Central memory CD4-positive, alpha-beta T cell (primary cell): ENCODE results near the gene OXA1L.
"Not testable (repeated sequence)": the region's sequence is repeated elsewhere in the genome, so short reads cannot be mapped to it uniquely, and the experiment has no call there.

Experiments used
- DNase-seq: peaks from one replicate; pipeline ENCODE4 v3.0.0; 2022

OXA1L gene

DNA sequence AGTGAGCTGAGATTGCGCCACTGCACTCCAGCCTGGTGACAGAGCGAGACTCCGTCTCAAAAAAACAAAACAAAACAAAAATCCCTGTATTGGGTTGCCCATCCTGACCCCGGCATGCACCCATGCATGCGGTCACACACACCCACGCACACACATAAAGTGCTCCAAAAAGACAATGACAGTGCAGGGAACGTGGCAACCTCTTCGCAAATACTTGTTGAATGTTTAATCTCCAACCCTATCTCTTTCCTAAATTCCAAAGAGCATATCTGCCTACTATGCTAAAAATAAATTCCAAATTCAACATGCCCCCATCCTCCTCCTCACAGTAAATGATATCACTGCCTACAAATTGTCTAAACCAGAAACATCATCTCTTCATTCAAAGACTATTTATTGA, 35.2 kb downstream of the OXA1L start:
- DNase-seq = no peak

DNA sequence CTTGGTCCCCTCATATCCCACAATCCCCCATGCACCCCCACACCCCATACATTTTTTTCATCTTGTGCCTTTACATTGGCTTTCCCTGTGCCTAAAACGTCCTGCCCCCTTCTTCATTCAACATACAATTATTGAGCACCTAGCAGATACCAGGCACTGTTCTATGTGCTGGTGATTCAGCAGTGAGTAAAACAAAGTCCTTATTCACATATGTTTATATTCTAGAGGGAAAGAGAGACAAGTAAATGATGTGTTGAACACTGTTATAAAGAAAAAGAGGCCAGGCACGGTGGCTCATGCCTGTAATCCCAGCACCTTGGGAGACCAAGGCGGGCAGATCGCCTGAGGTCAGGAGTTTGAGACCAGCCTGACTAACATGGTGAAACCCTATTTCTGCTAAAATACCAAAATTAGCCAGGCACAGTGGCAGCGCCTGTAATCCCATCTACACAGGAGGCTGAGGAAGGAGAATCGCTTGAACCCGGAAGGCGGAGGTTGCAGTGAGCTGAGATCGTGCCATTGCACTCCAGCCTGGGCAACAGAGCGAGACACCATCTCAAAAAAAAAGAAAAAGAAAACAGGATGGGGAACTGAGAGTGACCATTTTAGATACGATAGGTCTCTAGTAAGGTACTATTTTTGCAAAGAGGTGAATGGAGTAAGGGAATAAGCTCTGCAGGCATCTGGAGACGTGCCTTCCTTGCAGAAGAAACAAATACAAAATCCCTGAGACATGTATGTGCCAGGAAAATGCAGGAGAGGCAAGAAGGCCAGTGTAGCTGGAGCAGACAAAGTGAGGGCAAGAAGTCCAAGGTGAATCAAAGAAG, 36.6 kb downstream of the OXA1L start:
- DNase-seq = no peak

- no peak for DNase-seq
These were observed 37.1 kb downstream of the OXA1L start for GRCh38 chr14:22803687-22803974.

DNA sequence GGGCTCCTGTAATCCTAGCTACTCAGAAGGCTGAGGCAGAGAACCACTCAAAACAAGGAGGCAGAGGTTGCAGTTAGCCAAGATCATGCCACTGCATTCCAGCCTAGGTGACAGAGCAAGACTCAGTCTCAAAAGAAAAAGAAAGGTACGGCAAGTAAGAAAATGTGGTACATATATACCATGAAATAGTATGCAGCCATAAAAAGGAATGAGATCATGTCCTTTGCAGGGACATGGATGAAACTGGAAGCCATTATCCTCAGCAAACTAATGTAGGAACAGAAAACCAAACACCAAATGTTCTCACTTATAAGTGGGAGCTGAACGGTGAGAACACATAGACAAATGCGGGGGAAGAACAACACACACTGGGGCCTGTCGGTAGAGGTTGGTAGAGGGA, 38.7 kb downstream of the OXA1L start:
- DNase-seq = not testable (repeated sequence)

DNA sequence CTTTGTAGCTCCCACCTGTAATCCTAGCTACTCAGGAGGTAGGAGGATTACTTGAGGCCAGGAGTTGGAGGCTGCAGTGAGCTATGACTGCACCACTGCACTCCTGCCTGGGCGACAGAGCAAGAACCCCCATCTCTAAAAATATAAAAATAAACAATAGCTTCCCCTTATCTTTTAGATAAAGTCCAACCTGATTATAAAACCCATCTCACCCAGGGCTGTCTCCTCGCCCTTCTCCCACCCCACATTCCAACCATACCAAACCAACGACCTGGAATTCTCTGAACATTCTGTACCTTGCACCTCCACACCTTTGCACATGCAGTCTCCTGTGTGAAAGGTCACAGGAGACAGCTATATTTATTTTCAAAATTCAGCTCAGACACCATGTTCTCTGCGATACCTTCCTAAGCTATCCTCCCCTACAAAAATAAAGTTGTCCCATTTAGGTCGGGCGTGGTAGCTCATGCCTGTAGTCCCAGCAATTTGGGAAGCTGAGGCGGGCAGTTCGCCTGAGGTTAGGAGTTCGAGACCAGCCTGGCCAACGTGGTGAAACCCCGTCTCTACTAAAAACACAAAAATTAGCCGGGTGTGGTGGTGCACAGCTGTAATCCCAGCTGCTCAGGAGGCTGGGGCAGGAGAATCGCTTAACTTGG, 41.1 kb downstream of the OXA1L start:
- DNase-seq = no peak

DNA sequence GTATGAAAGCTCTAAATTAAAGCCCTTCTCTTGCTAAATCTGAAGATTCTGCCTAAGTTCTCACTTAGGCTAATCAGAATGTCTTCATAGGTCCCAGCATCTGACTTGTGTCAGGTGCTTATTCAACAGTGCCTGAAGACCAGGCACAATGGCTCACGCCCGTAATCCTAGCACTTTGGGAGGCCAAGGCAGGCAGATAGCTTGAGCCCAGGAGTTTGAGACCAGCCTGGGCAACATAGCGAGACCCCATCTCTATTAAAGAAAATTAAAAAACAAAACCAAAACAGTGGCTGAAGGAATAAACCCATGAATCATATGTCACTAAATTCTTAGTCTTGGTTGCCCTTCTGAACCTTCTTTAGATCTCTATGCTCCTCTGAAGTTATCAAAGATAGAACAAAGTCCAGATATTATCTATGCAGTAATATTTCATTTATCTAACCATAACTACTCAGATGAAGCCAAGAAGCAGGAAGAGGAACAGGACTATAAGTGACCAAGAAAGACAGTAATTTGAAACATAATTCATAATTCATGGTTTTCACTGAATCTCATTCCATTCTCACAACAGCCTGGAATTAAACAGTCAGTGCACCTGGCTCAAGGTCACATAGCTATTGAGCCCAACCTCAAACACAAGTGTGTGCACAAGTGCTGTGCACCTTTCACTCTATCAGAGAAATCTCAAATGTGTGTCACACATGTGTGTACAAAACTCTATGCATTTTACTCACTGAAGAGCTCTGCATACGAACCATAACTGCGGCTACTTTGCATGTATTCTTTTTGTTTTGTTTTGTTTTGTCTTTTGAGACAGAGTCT, 42.1 kb downstream of the OXA1L start:
- no peak for DNase-seq

DNA sequence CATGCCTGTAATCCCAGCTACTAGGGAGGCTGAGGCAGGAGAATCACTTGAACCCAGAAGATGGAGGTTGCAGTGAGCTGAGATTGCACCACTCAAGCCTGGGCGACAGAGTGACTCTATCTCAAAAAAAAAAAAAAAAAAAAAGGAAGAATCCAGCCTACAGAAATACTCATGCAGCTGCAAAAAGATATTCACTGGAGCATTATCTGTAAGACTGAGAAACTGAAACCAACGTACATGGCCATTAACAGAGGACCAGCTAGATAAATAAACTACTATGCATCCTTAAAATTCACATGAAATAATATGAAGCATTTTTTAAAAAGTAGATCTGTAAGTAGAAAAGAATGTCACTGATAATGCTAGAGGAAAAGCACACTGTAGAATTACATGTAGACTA, 45.2 kb downstream of the OXA1L start:
- no peak for DNase-seq

DNA sequence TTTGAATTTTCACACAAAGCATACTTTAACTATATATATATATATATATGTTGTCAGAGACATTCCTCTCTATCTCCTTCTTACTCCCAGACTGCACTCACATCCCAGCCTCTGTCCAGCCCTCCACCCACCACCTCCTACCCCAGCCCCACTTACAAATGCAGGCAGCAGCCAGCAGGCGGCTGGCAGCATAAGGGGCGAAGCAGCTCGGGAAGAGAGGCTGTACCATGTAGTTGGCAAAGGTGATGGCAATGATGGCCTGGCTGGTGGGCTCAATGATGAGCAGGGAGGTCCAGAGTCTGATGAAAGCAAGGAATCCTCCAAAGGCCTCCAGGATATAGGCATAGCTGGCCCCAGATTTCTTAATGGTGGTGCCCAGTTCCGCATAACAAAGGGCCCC, 46.3 kb downstream of the OXA1L start:
- DNase-seq = no peak

- DNase-seq = no peak
These were observed 46.7 kb downstream of the OXA1L start for GRCh38 chr14:22813145-22813544.

DNA sequence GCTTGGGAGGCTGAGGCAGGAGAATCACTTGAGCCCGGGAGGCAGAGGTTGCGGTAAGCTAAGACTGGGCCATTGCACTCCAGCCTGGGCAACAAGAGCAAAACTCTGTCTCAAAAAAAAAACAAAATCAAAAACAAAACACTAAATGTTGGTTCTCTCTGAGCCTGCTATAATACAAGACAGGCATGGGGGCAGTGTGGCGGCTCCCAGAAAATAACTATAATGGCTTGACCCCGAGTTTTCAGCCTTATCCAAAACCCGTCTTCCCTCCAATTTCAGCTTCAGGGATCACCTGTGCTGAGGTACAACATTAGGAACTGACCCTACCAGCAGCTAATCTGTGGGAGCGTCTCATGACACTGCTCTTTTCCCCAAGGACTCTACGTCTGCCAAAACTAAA, 47.9 kb downstream of the OXA1L start:
- DNase-seq = no peak

GRCh38 chr14:22814941-22815713, 48.6 kb downstream of the OXA1L start, which contains the start of gene SLC7A7:
TSS of gene SLC7A7 (minus strand) at chr14:22815435. CDS start at chr14:22813398, 2,037 bp downstream.
- no peak for DNase-seq

GRCh38 chr14:22819151-22819988, 52.9 kb downstream of the OXA1L start:
- DNase-seq = no peak

DNA sequence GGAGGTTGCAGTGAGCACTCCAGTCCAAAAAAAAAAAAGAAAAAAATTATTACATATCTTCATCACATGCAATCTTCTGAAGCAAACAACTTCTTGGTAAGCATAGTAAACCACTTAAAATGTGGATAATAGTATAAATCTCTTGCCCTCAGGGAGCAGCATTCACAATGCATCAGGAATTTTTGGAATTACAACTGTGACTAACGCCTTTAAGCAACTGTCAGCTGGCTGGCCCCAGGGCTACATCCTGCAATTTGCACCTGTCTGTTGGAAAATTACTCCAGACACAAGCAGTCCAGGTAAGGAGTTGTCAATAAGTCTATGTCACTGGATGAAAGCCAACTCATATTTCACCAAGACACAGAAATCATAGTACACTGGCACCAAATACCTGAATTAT, 54.2 kb downstream of the OXA1L start:
- no peak for DNase-seq

GRCh38 chr14:22821193-22822015, 54.9 kb downstream of the OXA1L start:
- DNase-seq = no peak

- DNase-seq = no peak
These were observed 55.6 kb downstream of the OXA1L start for GRCh38 chr14:22822016-22822570.
